PFSK-1 (cell line): Measurements from ENCODE around the gene ACKR2.

Experiments
- FOXP2 ChIP-seq: optimal IDR thresholded peaks from 2 replicates; pipeline ENCODE3; 2011; ENCODE audit warnings: borderline replicate concordance, control low read depth, inconsistent platforms; ENCODE audit not compliant: insufficient read depth; ENCODE audit errors: extremely low read length, extremely low read depth
- POLR2AphosphoS5 ChIP-seq: IDR thresholded peaks from 2 replicates; pipeline ENCODE4 v1.6.1; 2012; ENCODE audit warnings: low read depth, mild to moderate bottlenecking, control low read depth, low read length, moderate library complexity
- REST ChIP-seq, 2 experiments: IDR thresholded peaks; 2 replicates each; pipeline versions ENCODE4 v1.6.1 to v1.8.0; 2011 to 2012; ENCODE audit warnings: low read depth in 2 of 2, low read length in 2 of 2, control low read depth in 1 of 2, inconsistent platforms in 1 of 2, mild to moderate bottlenecking in 1 of 2, moderate library complexity in 1 of 2; ENCODE audit not compliant: insufficient read depth in 1 of 2
- SIN3A ChIP-seq: IDR thresholded peaks from 2 replicates; pipeline ENCODE4 v1.6.1; 2012; ENCODE audit warnings: mild to moderate bottlenecking, low read length, moderate library complexity, borderline replicate concordance; ENCODE audit not compliant: insufficient read depth
- TAF1 ChIP-seq: IDR thresholded peaks from 2 replicates; pipeline ENCODE4 v1.6.1; 2012; ENCODE audit warnings: low read length, control low read depth, borderline replicate concordance; ENCODE audit not compliant: insufficient read depth

The ACKR2 gene

GRCh38 chr3:42853739-42854302 lies 44.6 kb downstream of the ACKR2 start:
- no peak for TF ChIP-seq POLR2AphosphoS5
- TF ChIP-seq FOXP2, result no peak
- TF ChIP-seq SIN3A, result no peak
- no peak for TF ChIP-seq TAF1
- TF ChIP-seq REST (IDR thresholded peaks at IDR 0.05; ENCODE audit: insufficient read depth in 1 of 2, low read depth in 2 of 2, low read length in 2 of 2), result no peak

- TF ChIP-seq SIN3A, result no peak
Measured at GRCh38 chr3:42855219-42855546, 45.9 kb downstream of the ACKR2 start.

- TF ChIP-seq SIN3A, result no peak
- no peak for TF ChIP-seq FOXP2
- no peak for TF ChIP-seq TAF1
- TF ChIP-seq POLR2AphosphoS5, result no peak
- no peak for TF ChIP-seq REST (IDR thresholded peaks at IDR 0.05; ENCODE audit: insufficient read depth in 1 of 2, low read depth in 2 of 2, low read length in 2 of 2)
Measured at GRCh38 chr3:42855547-42856380, 46.5 kb downstream of the ACKR2 start.

GRCh38 chr3:42856544-42856943 lies 47.3 kb downstream of the ACKR2 start:
- TF ChIP-seq TAF1, result no peak
- no peak for TF ChIP-seq POLR2AphosphoS5
- TF ChIP-seq FOXP2, result no peak
- TF ChIP-seq REST (IDR thresholded peaks at IDR 0.05; ENCODE audit: insufficient read depth in 1 of 2, low read depth in 2 of 2, low read length in 2 of 2), result no peak
- TF ChIP-seq SIN3A, result no peak

GRCh38 chr3:42864321-42864950 lies 55.2 kb downstream of the ACKR2 start:
- TF ChIP-seq TAF1 (no peak), REST (IDR thresholded peaks at IDR 0.05; ENCODE audit: insufficient read depth in 1 of 2, low read depth in 2 of 2, low read length in 2 of 2) (no peak), POLR2AphosphoS5 (no peak), FOXP2 (no peak), SIN3A (no peak)
